SHP77 (cell line): ENCODE data around the gene VEGFD.

Experiments
- DNase-seq, 2 experiments: peaks; one replicate each; lab custom pipeline; 2025; lab: John Stamatoyannopoulos, UW

Gene VEGFD

GRCh38 chrX:15301924-15302323 lies 82.3 kb downstream of the VEGFD start:
- DNase-seq = no peak

- no peak for DNase-seq
Observed at GRCh38 chrX:15299941-15300851, 84.0 kb downstream of the VEGFD start.

GRCh38 chrX:15298780-15299179 lies 85.4 kb downstream of the VEGFD start:
- no peak for DNase-seq

GRCh38 chrX:15298201-15298600 lies 86.0 kb downstream of the VEGFD start:
- DNase-seq = no peak
